MCF 10A (cell line): ENCODE data around the gene ZNF345. TPM values are rescaled to one million over a fixed set of nuclear protein-coding genes. Genes with fewer than 3 reads are reported as not detected.

ENCODE experiments used
- BruUV-seq: library from RNA; stranded (reverse); fragments of 400-500 nt; replicated peaks from 2 replicates; lab custom pipeline; 2021; lab: Mats Ljungman, UMichigan
- CTCF ChIA-PET: fragments of 300-600 bp; sonication (Branson Sonifier 250); formaldehyde crosslinking; extraction: SDS; loops from one replicate; lab custom pipeline; 2021; ENCODE audit warnings: antibody characterized with exemption, inconsistent platforms; lab: Yijun Ruan, JAX
- POLR2A ChIA-PET: fragments of 300-600, 350-650 bp; sonication (Branson Sonifier 250); formaldehyde crosslinking; extraction: SDS; loops from one replicate; lab custom pipeline; 2020; ENCODE audit warnings: antibody characterized with exemption, inconsistent platforms; lab: Yijun Ruan, JAX
- DNase-seq: peaks from one replicate; pipeline ENCODE4 v3.0.0-alpha.2; 2018; ENCODE audit not compliant: unreplicated experiment
- H3K27ac Mint-ChIP-seq: one replicate; pipeline ENCODE4 v1.8.0; 2022; ENCODE audit warnings: mild to moderate bottlenecking, low read depth, mixed read lengths; ENCODE audit not compliant: unreplicated experiment
- H3K27me3 Mint-ChIP-seq: one replicate; pipeline ENCODE4 v1.8.0; 2022; ENCODE audit warnings: mixed read lengths; ENCODE audit not compliant: insufficient read depth, unreplicated experiment
- H3K36me3 Mint-ChIP-seq: one replicate; pipeline ENCODE4 v1.8.0; 2022; ENCODE audit warnings: mild to moderate bottlenecking, moderate library complexity, mixed read lengths; ENCODE audit not compliant: insufficient read depth, unreplicated experiment
- H3K4me1 Mint-ChIP-seq: one replicate; pipeline ENCODE4 v1.8.0; 2022; ENCODE audit warnings: mixed read lengths; ENCODE audit not compliant: insufficient read depth, unreplicated experiment
- H3K4me3 Mint-ChIP-seq: one replicate; pipeline ENCODE4 v1.8.0; 2022; ENCODE audit warnings: mild to moderate bottlenecking, moderate library complexity, mixed read lengths; ENCODE audit not compliant: unreplicated experiment
- H3K9me3 Mint-ChIP-seq: one replicate; pipeline ENCODE4 v1.8.0; 2022; ENCODE audit warnings: mixed read lengths; ENCODE audit not compliant: unreplicated experiment
- CTCF ChIP-seq: fragments of 200-600 bp; IDR thresholded peaks from one replicate; pipeline ENCODE4 v1.8.0; 2022; ENCODE audit warnings: antibody characterized with exemption, mild to moderate bottlenecking; ENCODE audit not compliant: unreplicated experiment
- intact Hi-C: fragments of 100-400 bp; cut with micrococcal nuclease; formaldehyde crosslinking; loops from 2 replicates; pipeline ENCODE4 v1.14.1; 2022
- total RNA-seq: library from RNA; stranded (reverse); gene quantifications from 2 replicates; pipeline ENCODE4 v1.2.3, GENCODE V29; 2022

The ZNF345 gene
- total RNA-seq, 1 experiment from 2014 or later = 1.1 TPM

- H3K36me3 Mint-ChIP-seq = peaks cover 15% of the 10 kb centered on the region
- peak; percentile 84 for DNase-seq
Measured at GRCh38 chr19:36849701-36850558, 746 bp upstream of the ZNF345 start.

GRCh38 chr19:36851898-36852297 lies 1.2 kb downstream of the ZNF345 start:
- H3K4me1 Mint-ChIP-seq = no peaks in the 10 kb centered on the region

More at GRCh38 chr19:36849701-36850558, 746 bp upstream of the ZNF345 start:
- no peaks in the 10 kb centered on the region for H3K4me1 Mint-ChIP-seq
- ChIA-PET POLR2A (interaction anchor here (0.7 to 5.3 kb wide), 31 partner anchors 9 to 1131 kb away, joined by 3 to 115 read pairs (median 4); partner anchors contain the start of genes ZFP14, ZNF146, ZNF260 and ZNF383), CTCF (interaction anchor here (0.7 to 2.4 kb wide), 3 partner anchors 8 to 521 kb away, joined by 3 to 14 read pairs (median 7); partner anchors contain the start of genes ZNF527 and ZNF790)
- BruUV-seq = no TSS peak
- H3K27me3 Mint-ChIP-seq = no peaks in the 10 kb centered on the region
- intact Hi-C loops = loop anchor here (1.0 to 10.0 kb wide), 5 partner anchors 12 to 635 kb away; partner anchors contain the start of genes ZFP14, ZNF146, ZNF260 and ZNF565
- H3K9me3 Mint-ChIP-seq = peaks cover 17% of the 10 kb centered on the region
- H3K4me3 Mint-ChIP-seq = no peak overlapping the region
- no peak for TF ChIP-seq CTCF
- H3K27ac Mint-ChIP-seq = no peak overlapping the region

GRCh38 chr19:36876993-36877938 lies 26.6 kb downstream of the ZNF345 start:
- H3K27me3 Mint-ChIP-seq = no peaks in the 10 kb centered on the region
- POLR2A ChIA-PET = no interaction called here
- no peak for DNase-seq
- BruUV-seq = no TSS peak
- no peak overlapping the region for H3K4me3 Mint-ChIP-seq
- no peaks in the 10 kb centered on the region for H3K4me1 Mint-ChIP-seq
- CTCF ChIA-PET = no interaction called here
- H3K9me3 Mint-ChIP-seq = peaks cover 42% of the 10 kb centered on the region
- intact Hi-C loops = no loop called here
- no peak for TF ChIP-seq CTCF
- H3K36me3 Mint-ChIP-seq = peaks cover 14% of the 10 kb centered on the region
- H3K27ac Mint-ChIP-seq = no peak overlapping the region

More at GRCh38 chr19:36851898-36852297, 1.2 kb downstream of the ZNF345 start:
- Mint-ChIP-seq H3K4me3 (no peak overlapping the region), H3K36me3 (peaks cover 18% of the 10 kb centered on the region), H3K27me3 (no peaks in the 10 kb centered on the region), H3K27ac (no peak overlapping the region), H3K9me3 (peaks cover 27% of the 10 kb centered on the region)
- no peak for DNase-seq
- POLR2A ChIA-PET = interaction anchor here (5.3 kb wide), 1 partner anchor 14 kb away, joined by 115 read pairs; the partner anchor contains the start of gene ZNF790
- TF ChIP-seq CTCF = no peak
- CTCF ChIA-PET = interaction anchor here (0.6 to 0.7 kb wide), 3 partner anchors 117 to 302 kb away, joined by 3 to 4 read pairs (median 3); no protein-coding TSS in a partner anchor
- intact Hi-C loops = loop anchor here (2.0 to 10.0 kb wide), 4 partner anchors 165 to 637 kb away; partner anchors contain the start of genes ZFP14, ZNF146, ZNF260 and ZNF565
- no TSS peak for BruUV-seq
